ENCODE data around the gene PRKCZ.

PRKCZ gene

DNA sequence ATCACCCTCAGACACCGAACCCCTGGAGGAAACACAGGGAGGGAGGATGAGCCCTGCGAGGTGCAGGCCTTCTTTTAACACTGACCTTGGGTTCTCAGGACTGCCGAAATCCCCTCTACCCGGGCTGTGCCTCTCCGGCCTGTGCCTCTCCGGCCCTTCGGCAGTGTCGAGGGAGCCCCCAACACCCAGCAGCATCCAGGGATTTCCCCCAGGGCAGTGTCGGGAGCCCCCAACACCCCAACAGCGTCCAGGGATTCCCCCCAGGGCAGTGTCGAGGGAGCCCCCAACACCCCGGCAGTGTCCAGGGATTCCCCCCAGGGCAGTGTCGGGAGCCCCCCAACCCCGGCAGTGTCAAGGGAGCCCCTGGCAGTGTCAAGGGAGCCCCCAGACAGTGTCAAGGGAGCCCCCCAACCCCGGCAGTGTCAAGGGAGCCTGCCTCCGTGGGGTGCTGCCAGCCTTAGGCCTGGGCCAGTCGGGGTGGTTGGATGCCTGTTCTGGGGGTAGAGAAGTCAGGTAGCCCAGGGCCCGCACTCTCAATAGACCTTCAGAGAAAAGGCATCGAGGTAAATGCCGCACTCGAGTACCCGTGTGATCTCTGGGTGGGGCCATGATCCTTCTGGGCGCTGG lies 57.5 kb downstream of the PRKCZ start:
- H3K14ac ChIP-seq (ENCODE audit: low read length), result no peak overlapping the region
- H2BK120ac ChIP-seq (ENCODE audit: insufficient read depth, low read length, poor library complexity), result peak overlapping the region; percentile 6
- H2BK5ac ChIP-seq (ENCODE audit: low read depth, low read length, poor library complexity), result no peak overlapping the region
- no peak overlapping the region for H4K12ac ChIP-seq (ENCODE audit: low read depth, low read length)
- H3K79me1 ChIP-seq (ENCODE audit: low read length), result peaks cover 20% of the 10 kb centered on the region
- H3K79me2 ChIP-seq (ENCODE audit: control insufficient read depth, insufficient read depth, low read length, poor library complexity), result no peaks in the 10 kb centered on the region
- no peak overlapping the region for H3K4ac ChIP-seq (ENCODE audit: low read depth, low read length)
- H3K9me3 ChIP-seq (ENCODE audit: insufficient read depth, low read depth, low read length), result peaks cover 3% of the 10 kb centered on the region
- peak overlapping the region; percentile 5 for H3K4me3 ChIP-seq (ENCODE audit: low read depth, low read length)
- no peaks in the 10 kb centered on the region for H3K27me3 ChIP-seq (ENCODE audit: insufficient read depth, low read length)
- H3K4me1 ChIP-seq (ENCODE audit: control insufficient read depth in 1 of 2, insufficient read depth in 2 of 2, low read length in 2 of 2), result peaks cover 0 to 7% of the 10 kb centered on the region in 2 experiments
- H3K9ac ChIP-seq (ENCODE audit: low read length), result no peak overlapping the region
- DNase-seq, result no peak
- no peak overlapping the region for H4K8ac ChIP-seq (ENCODE audit: low read depth, low read length)
- H3K18ac ChIP-seq (ENCODE audit: low read length), result no peak overlapping the region
- H2BK12ac ChIP-seq (ENCODE audit: low read length), result no peak overlapping the region
- no peak overlapping the region for H3K23ac ChIP-seq (ENCODE audit: low read length)
- H2AK5ac ChIP-seq (ENCODE audit: low read length), result no peak overlapping the region
- H3K27ac ChIP-seq (ENCODE audit: low read depth, low read length), result no peak overlapping the region
- H3K4me2 ChIP-seq (ENCODE audit: low read length), result no peak overlapping the region
- H3K36me3 ChIP-seq (ENCODE audit: control insufficient read depth in 1 of 2, insufficient read depth in 2 of 2, low read length in 2 of 2), result peaks cover 25 to 28% of the 10 kb centered on the region in 2 experiments
- no CpG with 5 or more reads among the region's 23 CpGs for WGBS (ENCODE audit: extremely low coverage, insufficient coverage, insufficient read length)
- peak overlapping the region; percentile 30 for H4K91ac ChIP-seq (ENCODE audit: low read depth, low read length)
- no peak overlapping the region for H2AFZ ChIP-seq (ENCODE audit: insufficient read depth, low read length, poor library complexity)

DNA sequence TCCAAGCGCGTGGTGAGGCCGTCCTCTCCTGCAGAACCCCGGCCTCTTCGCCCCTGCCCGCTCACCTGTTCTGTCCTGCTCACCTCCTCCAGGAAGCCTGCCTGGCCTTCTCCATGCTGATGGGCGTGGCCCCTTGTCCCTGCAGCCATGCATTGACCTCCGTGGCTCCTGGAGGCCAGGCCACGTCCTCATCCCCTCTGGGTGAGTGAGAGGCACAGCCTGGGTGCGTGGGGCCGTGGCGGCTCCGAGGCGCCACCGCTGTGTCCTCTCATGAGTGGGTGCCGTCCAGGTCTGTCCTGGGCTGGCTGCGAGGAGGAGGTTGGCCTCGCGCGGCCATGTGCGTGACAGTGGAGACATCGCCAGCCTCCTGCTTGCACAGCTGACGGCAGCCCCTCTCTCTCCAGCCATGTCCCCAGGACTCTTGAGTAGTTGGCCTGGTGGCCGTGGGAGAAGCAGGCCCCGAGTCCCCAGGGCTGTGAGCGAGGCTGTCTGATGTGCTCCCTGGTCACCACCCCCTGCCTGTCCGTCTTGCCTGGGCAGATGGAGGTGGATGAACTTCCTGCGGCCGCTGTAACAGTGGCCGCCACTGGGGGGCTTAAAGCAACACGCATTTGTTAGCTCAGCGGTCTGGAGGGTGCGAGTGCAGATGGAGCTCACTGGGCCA lies 58.1 kb downstream of the PRKCZ start:
- H3K27ac ChIP-seq (ENCODE audit: low read depth, low read length), result no peak overlapping the region
- peak overlapping the region; percentile 65 for H3K18ac ChIP-seq (ENCODE audit: low read length)
- no peak overlapping the region for H2BK5ac ChIP-seq (ENCODE audit: low read depth, low read length, poor library complexity)
- H3K4me2 ChIP-seq (ENCODE audit: low read length), result no peak overlapping the region
- no peaks in the 10 kb centered on the region for H3K79me2 ChIP-seq (ENCODE audit: control insufficient read depth, insufficient read depth, low read length, poor library complexity)
- no peak overlapping the region for H4K8ac ChIP-seq (ENCODE audit: low read depth, low read length)
- H3K27me3 ChIP-seq (ENCODE audit: insufficient read depth, low read length), result no peaks in the 10 kb centered on the region
- H3K36me3 ChIP-seq (ENCODE audit: control insufficient read depth in 1 of 2, insufficient read depth in 2 of 2, low read length in 2 of 2), result peaks cover 27 to 30% of the 10 kb centered on the region in 2 experiments
- no peak overlapping the region for H2AFZ ChIP-seq (ENCODE audit: insufficient read depth, low read length, poor library complexity)
- no peak overlapping the region for H2BK12ac ChIP-seq (ENCODE audit: low read length)
- peaks cover 0 to 7% of the 10 kb centered on the region in 2 experiments for H3K4me1 ChIP-seq (ENCODE audit: control insufficient read depth in 1 of 2, insufficient read depth in 2 of 2, low read length in 2 of 2)
- no peak overlapping the region for H4K12ac ChIP-seq (ENCODE audit: low read depth, low read length)
- peak in 1 of 2 donors; percentile 57 for DNase-seq
- peak overlapping the region; percentile 6 for H2BK120ac ChIP-seq (ENCODE audit: insufficient read depth, low read length, poor library complexity)
- no peak overlapping the region for H2AK5ac ChIP-seq (ENCODE audit: low read length)
- H3K4ac ChIP-seq (ENCODE audit: low read depth, low read length), result no peak overlapping the region
- H3K9me3 ChIP-seq (ENCODE audit: insufficient read depth, low read depth, low read length), result peaks cover 3% of the 10 kb centered on the region
- WGBS (ENCODE audit: extremely low coverage, insufficient coverage, insufficient read length), result no CpG with 5 or more reads among the region's 33 CpGs
- peak overlapping the region; percentile 30 for H4K91ac ChIP-seq (ENCODE audit: low read depth, low read length)
- no peak overlapping the region for H3K23ac ChIP-seq (ENCODE audit: low read length)
- no peak overlapping the region for H3K14ac ChIP-seq (ENCODE audit: low read length)
- H3K9ac ChIP-seq (ENCODE audit: low read length), result no peak overlapping the region
- peak overlapping the region; percentile 5 for H3K4me3 ChIP-seq (ENCODE audit: low read depth, low read length)
- peaks cover 18% of the 10 kb centered on the region for H3K79me1 ChIP-seq (ENCODE audit: low read length)

DNA sequence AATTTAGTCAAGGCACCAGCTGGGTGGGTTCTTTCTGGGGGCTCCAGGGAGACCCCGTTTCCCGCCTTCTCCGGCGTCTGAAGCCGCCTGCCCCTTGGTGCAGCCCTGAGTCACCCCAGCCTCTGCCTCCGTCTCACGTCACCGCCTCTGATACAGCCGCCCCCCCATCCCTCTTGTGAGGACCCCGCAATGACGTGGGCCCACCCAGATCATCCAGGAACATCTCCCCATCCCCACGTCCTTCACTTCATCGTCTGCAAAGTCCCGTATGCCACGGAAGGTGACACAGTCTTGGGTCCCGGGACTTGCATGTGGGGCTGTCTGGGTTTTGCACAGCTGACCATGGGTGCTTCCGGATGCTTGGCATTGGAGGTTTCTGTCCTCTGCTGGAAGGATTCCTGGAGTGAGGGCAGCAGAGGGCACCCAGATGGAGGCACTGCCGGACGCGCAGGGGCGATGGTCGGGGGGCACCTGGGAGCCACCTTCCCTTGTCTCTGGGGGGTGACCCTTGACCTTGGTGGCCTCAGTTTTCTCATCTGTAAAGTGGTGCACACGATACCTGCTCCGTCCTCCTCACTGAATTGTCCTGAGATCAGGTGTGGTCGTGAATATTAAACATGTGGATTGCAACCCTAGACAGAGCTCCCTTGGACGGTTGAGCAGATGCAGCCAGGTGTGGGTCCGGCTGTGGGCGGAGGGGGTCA lies 58.8 kb downstream of the PRKCZ start:
- Histone ChIP-seq H3K36me3 (ENCODE audit: control insufficient read depth in 1 of 2, insufficient read depth in 2 of 2, low read length in 2 of 2) (peaks cover 30 to 33% of the 10 kb centered on the region in 2 experiments), H4K8ac (ENCODE audit: low read depth, low read length) (no peak overlapping the region), H3K4ac (ENCODE audit: low read depth, low read length) (no peak overlapping the region), H3K9ac (ENCODE audit: low read length) (no peak overlapping the region), H3K4me2 (ENCODE audit: low read length) (no peak overlapping the region), H3K27me3 (ENCODE audit: insufficient read depth, low read length) (no peaks in the 10 kb centered on the region), H3K23ac (ENCODE audit: low read length) (no peak overlapping the region), H2BK5ac (ENCODE audit: low read depth, low read length, poor library complexity) (no peak overlapping the region), H2AK5ac (ENCODE audit: low read length) (no peak overlapping the region), H3K27ac (ENCODE audit: low read depth, low read length) (no peak overlapping the region), H3K18ac (ENCODE audit: low read length) (no peak overlapping the region), H2AFZ (ENCODE audit: insufficient read depth, low read length, poor library complexity) (no peak overlapping the region), H2BK12ac (ENCODE audit: low read length) (no peak overlapping the region), H4K91ac (ENCODE audit: low read depth, low read length) (no peak overlapping the region), H3K79me2 (ENCODE audit: control insufficient read depth, insufficient read depth, low read length, poor library complexity) (no peaks in the 10 kb centered on the region), H3K79me1 (ENCODE audit: low read length) (peaks cover 16% of the 10 kb centered on the region), H2BK120ac (ENCODE audit: insufficient read depth, low read length, poor library complexity) (no peak overlapping the region), H4K12ac (ENCODE audit: low read depth, low read length) (no peak overlapping the region), H3K14ac (ENCODE audit: low read length) (no peak overlapping the region), H3K4me3 (ENCODE audit: low read depth, low read length) (no peak overlapping the region), H3K4me1 (ENCODE audit: control insufficient read depth in 1 of 2, insufficient read depth in 2 of 2, low read length in 2 of 2) (peaks cover 0 to 7% of the 10 kb centered on the region in 2 experiments), H3K9me3 (ENCODE audit: insufficient read depth, low read depth, low read length) (peaks cover 6% of the 10 kb centered on the region)
- DNase-seq, result no peak
- WGBS (ENCODE audit: extremely low coverage, insufficient coverage, insufficient read length), result no CpG with 5 or more reads among the region's 28 CpGs

DNA sequence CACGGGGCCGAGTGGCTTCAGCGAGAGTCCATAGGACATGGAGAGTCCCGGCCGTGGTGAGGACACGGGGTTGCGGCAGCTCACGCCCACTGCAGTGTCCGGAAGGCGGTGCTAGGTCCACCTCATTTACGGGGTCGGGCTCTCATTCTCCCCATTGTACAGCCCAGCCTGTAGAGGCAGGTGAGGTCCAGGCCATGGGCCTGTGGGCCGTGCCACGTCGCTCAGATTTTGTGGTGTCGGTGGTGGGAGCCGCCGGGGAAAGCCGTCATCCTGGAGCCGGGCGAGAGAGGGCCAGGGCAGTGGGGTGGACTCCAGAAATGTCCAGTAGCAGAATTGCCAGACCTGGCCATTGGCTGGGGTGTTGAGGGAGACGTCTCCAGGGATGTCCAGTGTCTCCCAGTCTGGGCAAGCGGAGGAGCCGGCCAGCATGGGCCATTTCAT lies 59.4 kb downstream of the PRKCZ start:
- Histone ChIP-seq H3K9me3 (ENCODE audit: insufficient read depth, low read depth, low read length) (peaks cover 6% of the 10 kb centered on the region), H3K4ac (ENCODE audit: low read depth, low read length) (no peak overlapping the region), H3K27me3 (ENCODE audit: insufficient read depth, low read length) (no peaks in the 10 kb centered on the region), H3K4me1 (ENCODE audit: control insufficient read depth in 1 of 2, insufficient read depth in 2 of 2, low read length in 2 of 2) (peaks cover 0 to 7% of the 10 kb centered on the region in 2 experiments), H4K91ac (ENCODE audit: low read depth, low read length) (no peak overlapping the region), H2AK5ac (ENCODE audit: low read length) (no peak overlapping the region), H2BK120ac (ENCODE audit: insufficient read depth, low read length, poor library complexity) (no peak overlapping the region), H3K4me3 (ENCODE audit: low read depth, low read length) (no peak overlapping the region), H3K23ac (ENCODE audit: low read length) (no peak overlapping the region), H3K9ac (ENCODE audit: low read length) (no peak overlapping the region), H2BK5ac (ENCODE audit: low read depth, low read length, poor library complexity) (no peak overlapping the region), H2AFZ (ENCODE audit: insufficient read depth, low read length, poor library complexity) (no peak overlapping the region), H3K36me3 (ENCODE audit: control insufficient read depth in 1 of 2, insufficient read depth in 2 of 2, low read length in 2 of 2) (peaks cover 30 to 33% of the 10 kb centered on the region in 2 experiments), H3K79me1 (ENCODE audit: low read length) (peaks cover 11% of the 10 kb centered on the region), H3K18ac (ENCODE audit: low read length) (no peak overlapping the region), H4K8ac (ENCODE audit: low read depth, low read length) (no peak overlapping the region), H3K4me2 (ENCODE audit: low read length) (no peak overlapping the region), H3K79me2 (ENCODE audit: control insufficient read depth, insufficient read depth, low read length, poor library complexity) (no peaks in the 10 kb centered on the region), H3K14ac (ENCODE audit: low read length) (no peak overlapping the region), H2BK12ac (ENCODE audit: low read length) (no peak overlapping the region), H3K27ac (ENCODE audit: low read depth, low read length) (no peak overlapping the region), H4K12ac (ENCODE audit: low read depth, low read length) (no peak overlapping the region)
- no peak for DNase-seq
- WGBS (ENCODE audit: extremely low coverage, insufficient coverage, insufficient read length), result no CpG with 5 or more reads among the region's 24 CpGs
